Effector memory CD8-positive, alpha-beta T cell (primary cell): ENCODE results near the gene RNF31.

Source experiments
- ATAC-seq: fragments of 150-1000 bp; cut with Tn5 transposase; replicated peaks from 2 replicates; pipeline ENCODE4 v1.10.0; 2021; ENCODE audit warnings: mild to moderate bottlenecking, moderate library complexity
- DNase-seq, 3 experiments: peaks; one replicate each; pipeline ENCODE4 v3.0.0; 2021
- H3K27ac Mint-ChIP-seq, 2 donors: one replicate each; pipeline ENCODE4 v1.8.0; 2022; ENCODE audit warnings: mild to moderate bottlenecking in 2 of 2, mixed read lengths in 2 of 2, moderate library complexity in 2 of 2
- H3K27me3 Mint-ChIP-seq, 2 donors: one replicate each; pipeline ENCODE4 v1.8.0; 2022; ENCODE audit warnings: mixed read lengths in 2 of 2
- H3K36me3 Mint-ChIP-seq: one replicate; pipeline ENCODE4 v1.8.0; 2022; ENCODE audit warnings: mild to moderate bottlenecking, moderate library complexity, mixed read lengths; ENCODE audit not compliant: insufficient read depth
- H3K4me1 Mint-ChIP-seq, 2 donors: one replicate each; pipeline ENCODE4 v1.8.0; 2022; ENCODE audit warnings: low read depth in 2 of 2, mixed read lengths in 2 of 2
- H3K4me3 Mint-ChIP-seq, 2 donors: one replicate each; pipeline ENCODE4 v1.8.0; 2022; ENCODE audit warnings: mild to moderate bottlenecking in 2 of 2, mixed read lengths in 2 of 2, moderate library complexity in 2 of 2
- H3K9me3 Mint-ChIP-seq, 2 donors: one replicate each; pipeline ENCODE4 v1.8.0; 2022; ENCODE audit warnings: mixed read lengths in 2 of 2

The RNF31 gene

GRCh38 chr14:24167469-24168114 is 20.3 kb downstream of the RNF31 start:
- peaks cover 38 to 42% of the 10 kb centered on the region in 2 donors for H3K4me1 Mint-ChIP-seq
- DNase-seq: no peak
- peak overlapping the region; percentile 6 to 35 for H3K27ac Mint-ChIP-seq
- no peak for ATAC-seq
- peaks cover 92% of the 10 kb centered on the region for H3K36me3 Mint-ChIP-seq
- H3K4me3 Mint-ChIP-seq: no peak overlapping the region
- H3K9me3 Mint-ChIP-seq: no peaks in the 10 kb centered on the region
- no peaks in the 10 kb centered on the region for H3K27me3 Mint-ChIP-seq

GRCh38 chr14:24171422-24172260 is 24.3 kb downstream of the RNF31 start, which contains the start of gene REC8:
TSS of gene REC8 (plus strand) at chr14:24172080. CDS start at chr14:24172553, 473 bp downstream.
- peak; percentile 73 to 78 (median 77) for DNase-seq
- Mint-ChIP-seq H3K27ac (peak within 1 kb of the TSS; percentile 87 to 96), H3K4me1 (peaks cover 23 to 36% of the 10 kb centered on the region in 2 donors), H3K36me3 (peaks cover 77% of the 10 kb centered on the region), H3K9me3 (no peaks in the 10 kb centered on the region), H3K4me3 (peak within 1 kb of the TSS; percentile 83 to 93), H3K27me3 (no peaks in the 10 kb centered on the region)
- peak; percentile 87 for ATAC-seq

- ATAC-seq (no peak), DNase-seq (no peak)
- peak overlapping the region; percentile 83 to 93 for H3K4me3 Mint-ChIP-seq
- peak overlapping the region; percentile 87 to 96 for H3K27ac Mint-ChIP-seq
- H3K4me1 Mint-ChIP-seq: peaks cover 23 to 38% of the 10 kb centered on the region in 2 donors
- H3K27me3 Mint-ChIP-seq: no peaks in the 10 kb centered on the region
- H3K9me3 Mint-ChIP-seq: no peaks in the 10 kb centered on the region
- H3K36me3 Mint-ChIP-seq: peaks cover 70% of the 10 kb centered on the region
These were observed 25.1 kb downstream of the RNF31 start for GRCh38 chr14:24172261-24172860.

- Mint-ChIP-seq H3K27me3 (no peaks in the 10 kb centered on the region), H3K36me3 (peaks cover 68% of the 10 kb centered on the region), H3K9me3 (no peaks in the 10 kb centered on the region), H3K4me3 (peak overlapping the region; percentile 63 to 93), H3K4me1 (peaks cover 23 to 35% of the 10 kb centered on the region in 2 donors), H3K27ac (peak overlapping the region; percentile 87 to 96)
- DNase-seq: no peak
- no peak for ATAC-seq
These were observed 25.6 kb downstream of the RNF31 start for GRCh38 chr14:24172871-24173281.

GRCh38 chr14:24176599-24176998 is 29.3 kb downstream of the RNF31 start:
- ATAC-seq: no peak
- Mint-ChIP-seq H3K36me3 (peaks cover 70% of the 10 kb centered on the region), H3K4me3 (no peak overlapping the region), H3K27ac (peak overlapping the region in 1 of 2 donors; percentile 96), H3K27me3 (no peaks in the 10 kb centered on the region), H3K9me3 (no peaks in the 10 kb centered on the region), H3K4me1 (peaks cover 19 to 26% of the 10 kb centered on the region in 2 donors)
- DNase-seq: no peak

GRCh38 chr14:24177041-24177825 is 29.9 kb downstream of the RNF31 start:
- Mint-ChIP-seq H3K36me3 (peaks cover 70% of the 10 kb centered on the region), H3K27ac (peak overlapping the region in 1 of 2 donors; percentile 96)
- no peak for ATAC-seq

GRCh38 chr14:24177891-24178290 is 30.6 kb downstream of the RNF31 start:
- peaks cover 70% of the 10 kb centered on the region for H3K36me3 Mint-ChIP-seq
- DNase-seq (no peak), ATAC-seq (no peak)
- H3K9me3 Mint-ChIP-seq: no peaks in the 10 kb centered on the region
- H3K4me1 Mint-ChIP-seq: peaks cover 14 to 22% of the 10 kb centered on the region in 2 donors
- no peaks in the 10 kb centered on the region for H3K27me3 Mint-ChIP-seq
- H3K27ac Mint-ChIP-seq: peak overlapping the region in 1 of 2 donors; percentile 96
- no peak overlapping the region for H3K4me3 Mint-ChIP-seq

More at GRCh38 chr14:24177041-24177825, 29.9 kb downstream of the RNF31 start:
- Mint-ChIP-seq H3K4me3 (no peak overlapping the region), H3K27me3 (no peaks in the 10 kb centered on the region), H3K4me1 (peaks cover 14 to 25% of the 10 kb centered on the region in 2 donors), H3K9me3 (no peaks in the 10 kb centered on the region)
- no peak for DNase-seq

- DNase-seq: no peak
- no peaks in the 10 kb centered on the region for H3K9me3 Mint-ChIP-seq
- H3K4me3 Mint-ChIP-seq: no peak overlapping the region
- peak overlapping the region in 1 of 2 donors; percentile 96 for H3K27ac Mint-ChIP-seq
- H3K36me3 Mint-ChIP-seq: peaks cover 73% of the 10 kb centered on the region
- H3K4me1 Mint-ChIP-seq: peaks cover 14 to 18% of the 10 kb centered on the region in 2 donors
- no peaks in the 10 kb centered on the region for H3K27me3 Mint-ChIP-seq
- ATAC-seq: no peak
These were observed 31.3 kb downstream of the RNF31 start for GRCh38 chr14:24178399-24179178.

GRCh38 chr14:24179294-24179960 is 32.1 kb downstream of the RNF31 start:
- Mint-ChIP-seq H3K36me3 (peaks cover 79% of the 10 kb centered on the region), H3K9me3 (no peaks in the 10 kb centered on the region), H3K27me3 (no peaks in the 10 kb centered on the region), H3K27ac (peak overlapping the region; percentile 2 to 90), H3K4me1 (peaks cover 14 to 16% of the 10 kb centered on the region in 2 donors), H3K4me3 (no peak overlapping the region)
- no peak for DNase-seq
- ATAC-seq: no peak

- peak overlapping the region; percentile 2 to 90 for H3K27ac Mint-ChIP-seq
- H3K4me3 Mint-ChIP-seq: no peak overlapping the region
- ATAC-seq: no peak
- DNase-seq: no peak
- H3K9me3 Mint-ChIP-seq: no peaks in the 10 kb centered on the region
- H3K36me3 Mint-ChIP-seq: peaks cover 81% of the 10 kb centered on the region
- H3K4me1 Mint-ChIP-seq: peaks cover 6 to 10% of the 10 kb centered on the region in 2 donors
- no peaks in the 10 kb centered on the region for H3K27me3 Mint-ChIP-seq
These were observed 32.9 kb downstream of the RNF31 start for GRCh38 chr14:24179961-24180796.

- H3K4me3 Mint-ChIP-seq: no peak overlapping the region
- H3K27me3 Mint-ChIP-seq: no peaks in the 10 kb centered on the region
- H3K9me3 Mint-ChIP-seq: no peaks in the 10 kb centered on the region
- no peak for DNase-seq
- H3K27ac Mint-ChIP-seq: peak overlapping the region; percentile 71 to 82
- peaks cover 4 to 7% of the 10 kb centered on the region in 2 donors for H3K4me1 Mint-ChIP-seq
- peaks cover 77% of the 10 kb centered on the region for H3K36me3 Mint-ChIP-seq
- no peak for ATAC-seq
These were observed 34.2 kb downstream of the RNF31 start for GRCh38 chr14:24181371-24182077.
